Measurements from ENCODE around the gene COG7. TPM values are rescaled to one million over a fixed set of nuclear protein-coding genes. Genes with fewer than 3 reads are reported as not detected.

The COG7 gene
- polyA plus RNA-seq, 1 experiment = 19.6 TPM

DNA sequence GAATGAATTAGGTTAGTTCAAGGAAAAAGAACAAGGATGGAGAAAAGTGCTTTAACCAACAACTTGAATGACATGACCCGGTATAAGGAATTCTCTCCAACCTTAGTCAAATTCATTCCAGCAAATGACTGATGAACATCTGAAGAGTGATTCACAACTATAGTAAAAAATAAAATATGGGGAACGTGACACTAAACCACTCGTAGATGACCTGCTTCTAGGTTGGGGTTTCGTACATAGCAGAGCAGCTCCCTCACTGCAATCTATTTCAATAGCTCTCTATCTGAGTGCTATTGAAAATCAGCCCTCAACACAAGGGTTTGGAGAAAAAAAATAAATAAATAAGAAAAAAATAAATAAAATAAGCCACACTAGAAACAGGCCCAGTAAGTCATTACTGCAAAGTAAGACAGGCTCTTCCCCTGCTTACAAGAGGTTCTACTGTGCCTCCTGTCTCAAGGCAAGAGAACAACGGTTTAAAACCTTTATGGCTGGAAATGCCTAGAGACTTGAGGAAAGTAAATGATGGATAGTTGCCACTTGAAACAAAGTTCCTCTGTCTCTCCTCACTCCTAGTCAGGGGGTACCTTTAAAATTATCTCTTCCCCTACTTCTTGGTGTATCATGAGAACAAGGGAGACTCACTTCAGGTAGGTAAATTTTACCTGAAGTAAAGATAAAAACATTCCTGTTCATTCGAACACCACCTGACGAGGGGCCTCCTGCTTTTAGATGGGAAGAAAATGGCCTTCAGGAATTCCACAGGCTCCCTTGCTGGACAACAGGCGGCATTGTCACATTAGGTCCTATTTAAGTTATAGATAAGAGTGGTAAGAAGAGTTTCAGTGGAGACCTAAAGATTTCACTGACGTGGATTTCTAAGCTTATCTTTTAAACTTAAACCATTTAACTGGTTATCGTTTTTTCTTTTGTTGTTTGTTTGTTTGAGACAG lies 20.5 kb downstream of the COG7 start:
- POLR2A ChIA-PET = no interaction called here
- H3K4me3 ChIP-seq (ENCODE audit: low read depth, low read length) = no peak overlapping the region
- no peaks in the 10 kb centered on the region for H3K9me3 ChIP-seq (ENCODE audit: control insufficient read depth, insufficient read depth, low read length)
- no peak for DNase-seq (ENCODE audit: low read depth, low spot score)
- H3K27ac ChIP-seq (ENCODE audit: low read depth, low read length) = no peak overlapping the region
- CTCF ChIA-PET = interaction anchor here (0.5 to 5.5 kb wide), 13 partner anchors 7 to 369 kb away, joined by 3 to 197 read pairs (median 6); partner anchors contain the start of gene SCNN1G
- H3K27me3 ChIP-seq (ENCODE audit: control insufficient read depth, insufficient read depth, low read length) = no peaks in the 10 kb centered on the region
- TF ChIP-seq, protein P1, sequence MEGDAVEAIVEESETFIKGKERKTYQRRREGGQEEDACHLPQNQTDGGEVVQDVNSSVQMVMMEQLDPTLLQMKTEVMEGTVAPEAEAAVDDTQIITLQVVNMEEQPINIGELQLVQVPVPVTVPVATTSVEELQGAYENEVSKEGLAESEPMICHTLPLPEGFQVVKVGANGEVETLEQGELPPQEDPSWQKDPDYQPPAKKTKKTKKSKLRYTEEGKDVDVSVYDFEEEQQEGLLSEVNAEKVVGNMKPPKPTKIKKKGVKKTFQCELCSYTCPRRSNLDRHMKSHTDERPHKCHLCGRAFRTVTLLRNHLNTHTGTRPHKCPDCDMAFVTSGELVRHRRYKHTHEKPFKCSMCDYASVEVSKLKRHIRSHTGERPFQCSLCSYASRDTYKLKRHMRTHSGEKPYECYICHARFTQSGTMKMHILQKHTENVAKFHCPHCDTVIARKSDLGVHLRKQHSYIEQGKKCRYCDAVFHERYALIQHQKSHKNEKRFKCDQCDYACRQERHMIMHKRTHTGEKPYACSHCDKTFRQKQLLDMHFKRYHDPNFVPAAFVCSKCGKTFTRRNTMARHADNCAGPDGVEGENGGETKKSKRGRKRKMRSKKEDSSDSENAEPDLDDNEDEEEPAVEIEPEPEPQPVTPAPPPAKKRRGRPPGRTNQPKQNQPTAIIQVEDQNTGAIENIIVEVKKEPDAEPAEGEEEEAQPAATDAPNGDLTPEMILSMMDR (IDR thresholded peaks at IDR 0.05; ENCODE audit: low read depth, low read length) = no peak

DNA sequence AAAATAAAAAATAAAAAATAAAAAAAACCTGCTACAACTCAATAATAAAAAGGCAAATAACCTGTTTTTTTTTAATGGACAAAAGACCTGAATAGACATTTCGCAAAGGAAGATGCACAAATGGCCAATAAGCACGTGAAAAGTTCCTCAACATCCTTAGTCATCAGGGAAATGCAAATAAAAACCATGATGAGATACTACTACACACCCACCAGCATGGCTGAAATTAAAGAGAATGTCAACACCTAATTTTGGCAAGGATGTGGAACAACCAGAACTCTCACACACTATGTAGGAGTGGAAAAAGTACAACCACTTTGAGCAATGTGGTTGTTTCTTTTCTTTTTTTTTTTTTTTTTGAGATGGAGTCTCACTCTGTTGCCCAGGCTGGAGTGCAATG lies 24.6 kb downstream of the COG7 start:
- ChIA-PET CTCF (no interaction called here), POLR2A (no interaction called here)
- H3K27ac ChIP-seq (ENCODE audit: low read depth, low read length) = no peak overlapping the region
- TF ChIP-seq, protein P1 (IDR thresholded peaks at IDR 0.05; ENCODE audit: low read depth, low read length) = no peak
- H3K4me3 ChIP-seq (ENCODE audit: low read depth, low read length) = no peak overlapping the region
- no peak for DNase-seq (ENCODE audit: low read depth, low spot score)
- no peaks in the 10 kb centered on the region for H3K27me3 ChIP-seq (ENCODE audit: control insufficient read depth, insufficient read depth, low read length)
- no peaks in the 10 kb centered on the region for H3K9me3 ChIP-seq (ENCODE audit: control insufficient read depth, insufficient read depth, low read length)

DNA sequence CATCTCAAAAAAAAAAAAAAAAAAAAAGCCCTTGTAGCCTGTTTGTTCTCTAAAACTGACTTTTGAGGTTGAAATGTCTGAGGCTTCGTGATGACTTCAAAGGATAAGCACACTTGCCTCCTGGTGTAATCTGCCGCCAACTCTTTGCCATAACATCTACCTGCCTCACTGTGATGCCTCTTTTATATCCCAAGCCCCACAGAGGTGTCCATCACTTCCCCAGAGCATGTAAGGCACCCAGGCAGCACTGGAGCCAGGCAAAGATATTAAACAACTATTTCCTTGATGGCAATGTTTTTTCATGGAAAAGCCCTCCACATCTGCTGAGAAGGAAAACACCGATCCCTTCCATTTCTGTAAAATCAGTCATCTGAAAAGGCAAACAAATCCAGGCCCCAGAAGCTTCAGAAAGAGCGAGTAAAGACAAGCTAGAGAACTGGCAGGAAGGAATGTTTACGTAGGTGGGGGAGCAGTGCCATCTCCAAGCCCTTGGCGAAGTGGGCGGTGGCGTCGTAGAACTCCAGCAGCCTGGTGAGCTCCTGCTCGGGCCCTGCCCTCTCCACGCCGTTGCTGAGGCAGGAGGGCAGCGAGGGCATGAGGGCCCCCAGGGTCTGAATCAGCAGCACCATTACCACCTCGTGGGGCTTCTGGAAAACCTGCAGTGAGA lies 28.6 kb downstream of the COG7 start:
- Histone ChIP-seq H3K9me3 (ENCODE audit: control insufficient read depth, insufficient read depth, low read length) (no peaks in the 10 kb centered on the region), H3K4me3 (ENCODE audit: low read depth, low read length) (no peak overlapping the region), H3K27me3 (ENCODE audit: control insufficient read depth, insufficient read depth, low read length) (no peaks in the 10 kb centered on the region), H3K27ac (ENCODE audit: low read depth, low read length) (peak overlapping the region; percentile 93)
- ChIA-PET POLR2A (interaction anchor here (0.6 to 1.4 kb wide), 4 partner anchors 9 to 1022 kb away, joined by 3 to 10 read pairs (median 4); no protein-coding TSS in a partner anchor), CTCF (interaction anchor here (0.6 to 4.8 kb wide), 2 partner anchors 10 kb away, joined by 3 to 93 read pairs; no protein-coding TSS in a partner anchor)
- no peak for DNase-seq (ENCODE audit: low read depth, low spot score)
- TF ChIP-seq, protein P1 (IDR thresholded peaks at IDR 0.05; ENCODE audit: low read depth, low read length) = no peak

DNA sequence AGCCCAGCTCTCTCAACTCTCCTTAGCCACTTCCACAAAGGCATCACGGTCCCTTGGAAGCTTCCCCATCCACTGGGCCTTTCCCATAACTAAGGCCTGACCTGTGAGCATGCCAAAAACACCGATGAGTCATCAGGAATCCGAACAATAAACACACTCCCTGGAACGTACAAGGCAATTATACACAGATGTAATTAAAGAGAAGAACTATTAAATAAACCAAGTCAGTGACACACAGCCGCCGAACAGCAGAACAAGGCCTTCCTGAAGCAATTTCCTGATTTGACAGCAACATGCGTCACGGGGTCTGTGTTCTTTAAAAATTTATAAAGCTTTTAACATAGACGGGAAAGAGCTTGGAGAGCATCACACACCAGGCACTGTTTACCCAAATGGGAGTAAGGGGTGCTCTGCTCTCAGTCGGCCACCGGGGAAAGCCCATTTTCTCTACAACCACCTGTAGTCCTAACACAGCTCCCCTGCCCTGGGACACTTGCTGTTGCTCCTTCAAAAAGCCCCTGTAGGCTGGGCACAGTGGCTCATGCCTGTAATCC lies 29.4 kb downstream of the COG7 start:
- no peaks in the 10 kb centered on the region for H3K27me3 ChIP-seq (ENCODE audit: control insufficient read depth, insufficient read depth, low read length)
- TF ChIP-seq, protein P1 (IDR thresholded peaks at IDR 0.05; ENCODE audit: low read depth, low read length) = no peak
- no peaks in the 10 kb centered on the region for H3K9me3 ChIP-seq (ENCODE audit: control insufficient read depth, insufficient read depth, low read length)
- peak overlapping the region; percentile 93 for H3K27ac ChIP-seq (ENCODE audit: low read depth, low read length)
- H3K4me3 ChIP-seq (ENCODE audit: low read depth, low read length) = no peak overlapping the region
- POLR2A ChIA-PET = interaction anchor here (0.6 to 1.4 kb wide), 5 partner anchors 9 to 1021 kb away, joined by 3 to 10 read pairs (median 4); no protein-coding TSS in a partner anchor
- DNase-seq (ENCODE audit: low read depth, low spot score) = peak; percentile 97
- CTCF ChIA-PET = interaction anchor here (4.8 kb wide), 1 partner anchor 11 kb away, joined by 93 read pairs; no protein-coding TSS in a partner anchor
